Measurements from ENCODE around the gene TBC1D5. TPM values are rescaled to one million over a fixed set of nuclear protein-coding genes. Genes with fewer than 3 reads are reported as not detected.

The TBC1D5 gene
- total and polyA plus RNA-seq, 2 of the 4 experiments (the other 2 are of a cell fraction), result 16.4 to 57.0 TPM

- H2BK5ac ChIP-seq (ENCODE audit: low read depth, low read length, poor library complexity, severe bottlenecking), result no peak overlapping the region
- POLR2A ChIA-PET (ENCODE audit: unreplicated experiment), result no interaction called here
- no peaks in the 10 kb centered on the region; the same call in 1 of the 2 replicates for H3K27me3 ChIP-seq (ENCODE audit: control insufficient read depth, insufficient read depth, low read length)
- H3K18ac ChIP-seq (ENCODE audit: low read depth, low read length), result no peak overlapping the region
- H3K27ac ChIP-seq (ENCODE audit: insufficient read depth, low read length), result no peak overlapping the region
- H4K20me1 ChIP-seq (ENCODE audit: insufficient read depth, low read length), result no peaks in the 10 kb centered on the region
- CTCF ChIA-PET, result no interaction called here
- H3K79me1 ChIP-seq (ENCODE audit: low read depth in 1 of 2, low read length in 2 of 2), result no peaks in the 10 kb centered on the region
- H2AK9ac ChIP-seq (replicated peaks; ENCODE audit: low read depth, low read length, poor library complexity), result no peak overlapping the region
- no peak overlapping the region for H2BK15ac ChIP-seq (ENCODE audit: low read depth, low read length)
- H4K91ac ChIP-seq (ENCODE audit: insufficient read depth, low read depth, low read length), result no peak overlapping the region
- no peaks in the 10 kb centered on the region for H3K9me1 ChIP-seq (ENCODE audit: insufficient read depth, low read length)
- no peak overlapping the region for H2AFZ ChIP-seq (replicated peaks; ENCODE audit: low read length, poor library complexity)
- no peak overlapping the region for H3K56ac ChIP-seq (ENCODE audit: extremely low read depth, insufficient read depth, low read length)
- no peak overlapping the region for H3K23ac ChIP-seq (ENCODE audit: low read depth, low read length)
- no peak overlapping the region for H4K8ac ChIP-seq (ENCODE audit: low read depth in 2 of 2, low read length in 2 of 2)
- dilution Hi-C loops (cut with HindIII; ENCODE audit: low sequenced_read_pairs, unreplicated experiment), result no loop called here
- no peaks in the 10 kb centered on the region for H3K36me3 ChIP-seq (ENCODE audit: control insufficient read depth, insufficient read depth, low read length)
- no peak overlapping the region for H3K4me2 ChIP-seq (ENCODE audit: low read depth, low read length)
- in situ Hi-C loops (cut with MboI; ENCODE audit: low sequenced_read_pairs), result no loop called here
- no peaks in the 10 kb centered on the region for H3K4me1 ChIP-seq (ENCODE audit: control insufficient read depth, insufficient read depth, low read length)
- intact Hi-C loops (cut with micrococcal nuclease), result loop anchor here (10.0 kb wide), 1 partner anchor 494 kb away; no protein-coding TSS in a partner anchor
- no peak overlapping the region for H3K4me3 ChIP-seq (ENCODE audit: insufficient read depth, low read depth, low read length)
- no peak for ATAC-seq (ENCODE audit: low read depth)
- WGBS, 2 experiments (ENCODE audit: extremely low coverage in 2 of 2, insufficient read length in 1 of 2), result no CpG with 5 or more reads among the region's 1 CpG
- no TSS peak for BruUV-seq (replicated peaks)
- no peak overlapping the region for H2BK20ac ChIP-seq (ENCODE audit: low read depth, low read length)
- TF ChIP-seq CTCF (conservative IDR thresholded peaks at IDR 0.05; ENCODE audit: low read depth, low read length) (no peak), CHD1 (IDR thresholded peaks at IDR 0.05; ENCODE audit: low read depth, low read length) (no peak), FOS (IDR thresholded peaks at IDR 0.05; ENCODE audit: low read depth, low read length) (no peak), POLR2A (IDR thresholded peaks at IDR 0.05; ENCODE audit: low read depth, low read length) (no peak), RFX5 (IDR thresholded peaks at IDR 0.05; ENCODE audit: low read depth, low read length) (no peak), USF2 (IDR thresholded peaks at IDR 0.05; ENCODE audit: low read depth, low read length) (no peak), MXI1 (IDR thresholded peaks at IDR 0.05; ENCODE audit: borderline replicate concordance, low read depth, low read length) (no peak), RAD21 (IDR thresholded peaks at IDR 0.05; ENCODE audit: low read length) (no peak), CEBPB (IDR thresholded peaks at IDR 0.05; ENCODE audit: low read depth, low read length) (no peak), MAFK (IDR thresholded peaks at IDR 0.05; ENCODE audit: low read depth, low read length) (no peak), NFE2L2 (IDR thresholded peaks at IDR 0.05; ENCODE audit: low read depth, low read length) (no peak), ELK1 (IDR thresholded peaks at IDR 0.05; ENCODE audit: borderline replicate concordance, low read depth, low read length) (no peak), MAZ (IDR thresholded peaks at IDR 0.05; ENCODE audit: borderline replicate concordance, low read depth, low read length) (no peak), BHLHE40 (IDR thresholded peaks at IDR 0.05; ENCODE audit: low read depth, low read length) (no peak), RCOR1 (IDR thresholded peaks at IDR 0.05; ENCODE audit: insufficient replicate concordance, low read length) (no peak)
- H3K14ac ChIP-seq (replicated peaks; ENCODE audit: low read depth, low read length), result no peak overlapping the region
- H2AK5ac ChIP-seq (ENCODE audit: low read depth, low read length), result no peak overlapping the region
- H3K4ac ChIP-seq (ENCODE audit: low read depth, low read length), result no peak overlapping the region
- H3K9me3 ChIP-seq (ENCODE audit: control insufficient read depth, insufficient read depth, low read length), result no peaks in the 10 kb centered on the region
- no peak overlapping the region for H4K5ac ChIP-seq (ENCODE audit: low read depth, low read length)
- no peak overlapping the region for H3K9ac ChIP-seq (ENCODE audit: low read depth, low read length)
- no peak overlapping the region for H2BK120ac ChIP-seq (ENCODE audit: low read depth, low read length)
- DNase-seq, result no peak
Observed at GRCh38 chr3:17749281-17749680, 6.8 kb upstream of the TBC1D5 start.

Measured in IMR-90 (cell line).